Skin of body (tissue), 2 donors: Measurements from ENCODE around the gene IL17REL. TPM values are rescaled to one million over a fixed set of nuclear protein-coding genes. Genes with fewer than 3 reads are reported as not detected.

Experiments
- DNase-seq: peaks from one replicate; lab custom pipeline; 2025; lab: John Stamatoyannopoulos, UW
- total RNA-seq: library from RNA; depleted of rRNA; stranded (reverse); fragments of >200 nt; gene quantifications from one replicate; pipeline ENCODE4 v1.2.3, GENCODE V29; 2014

IL17REL gene
- total RNA-seq, 1 donor from 2014 or later, result not detected

- peak; percentile 2 for DNase-seq
These were observed 15.3 kb upstream of the IL17REL start for GRCh38 chr22:50027639-50028537.

- DNase-seq, result no peak
These were observed 13.4 kb upstream of the IL17REL start for GRCh38 chr22:50025993-50026392.

- DNase-seq, result no peak
These were observed 9.7 kb upstream of the IL17REL start for GRCh38 chr22:50022171-50022819.

- DNase-seq, result no peak
These were observed 8.0 kb upstream of the IL17REL start for GRCh38 chr22:50020606-50021005.

GRCh38 chr22:50019316-50019715, 6.8 kb upstream of the IL17REL start:
- DNase-seq, result no peak

- DNase-seq, result no peak
These were observed 6.2 kb upstream of the IL17REL start for GRCh38 chr22:50018608-50019285.

GRCh38 chr22:50017701-50018224, 5.2 kb upstream of the IL17REL start:
- no peak for DNase-seq

GRCh38 chr22:50016988-50017700, 4.6 kb upstream of the IL17REL start:
- no peak for DNase-seq

GRCh38 chr22:50016308-50016987, 3.9 kb upstream of the IL17REL start:
- no peak for DNase-seq

GRCh38 chr22:50015451-50016307, 3.1 kb upstream of the IL17REL start:
- no peak for DNase-seq

GRCh38 chr22:50014655-50015401, 2.3 kb upstream of the IL17REL start:
- no peak for DNase-seq

- DNase-seq, result no peak
These were observed 1.5 kb upstream of the IL17REL start for GRCh38 chr22:50014053-50014501.

- no peak for DNase-seq
These were observed 936 bp downstream of the IL17REL start for GRCh38 chr22:50011447-50012210.

GRCh38 chr22:50010676-50011446, 1.7 kb downstream of the IL17REL start:
- no peak for DNase-seq

GRCh38 chr22:50009765-50010675, 2.5 kb downstream of the IL17REL start:
- DNase-seq, result no peak

- DNase-seq, result no peak
These were observed 3.3 kb downstream of the IL17REL start for GRCh38 chr22:50009251-50009650.
